ENCODE measurements around the gene KDM3A.

KDM3A gene

GRCh38 chr2:86429335-86429734, 11.8 kb upstream of the KDM3A start:
- CTCF ChIA-PET: no interaction called here
- POLR2A ChIA-PET: no interaction called here
- DNase-seq (ENCODE audit: extremely low spot score): no peak
- no peak for TF ChIP-seq CTCF (IDR thresholded peaks at IDR 0.05; ENCODE audit: control extremely low read depth, extremely low read depth, low read depth, missing control alignments)

GRCh38 chr2:86430368-86430767, 10.8 kb upstream of the KDM3A start:
- POLR2A ChIA-PET: no interaction called here
- DNase-seq (ENCODE audit: extremely low spot score): no peak
- CTCF ChIA-PET: interaction anchor here (1.5 to 1.8 kb wide), 2 partner anchors 13 to 364 kb away, joined by 3 to 4 read pairs; no protein-coding TSS in a partner anchor
- TF ChIP-seq CTCF (IDR thresholded peaks at IDR 0.05; ENCODE audit: control extremely low read depth, extremely low read depth, low read depth, missing control alignments): no peak

GRCh38 chr2:86433137-86433536, 8.0 kb upstream of the KDM3A start:
- CTCF ChIA-PET: interaction anchor here (2.0 kb wide), 1 partner anchor 10 kb away, joined by 4 read pairs; no protein-coding TSS in a partner anchor
- POLR2A ChIA-PET: no interaction called here

GRCh38 chr2:86434290-86434689, 6.9 kb upstream of the KDM3A start:
- ChIA-PET POLR2A (no interaction called here), CTCF (no interaction called here)
- TF ChIP-seq CTCF (IDR thresholded peaks at IDR 0.05; ENCODE audit: control extremely low read depth, extremely low read depth, low read depth, missing control alignments): no peak
- no peak for DNase-seq (ENCODE audit: extremely low spot score)

More at GRCh38 chr2:86433137-86433536, 8.0 kb upstream of the KDM3A start:
- no peak for DNase-seq (ENCODE audit: extremely low spot score)
- no peak for TF ChIP-seq CTCF (IDR thresholded peaks at IDR 0.05; ENCODE audit: control extremely low read depth, extremely low read depth, low read depth, missing control alignments)

GRCh38 chr2:86435531-86435930, 5.6 kb upstream of the KDM3A start:
- ChIA-PET CTCF (interaction anchor here (0.8 to 2.7 kb wide), 3 partner anchors 11 to 69 kb away, joined by 3 to 6 read pairs (median 4); no protein-coding TSS in a partner anchor), POLR2A (no interaction called here)
- no peak for DNase-seq (ENCODE audit: extremely low spot score)
- no peak for TF ChIP-seq CTCF (IDR thresholded peaks at IDR 0.05; ENCODE audit: control extremely low read depth, extremely low read depth, low read depth, missing control alignments)

GRCh38 chr2:86436328-86436727, 4.8 kb upstream of the KDM3A start:
- TF ChIP-seq CTCF (IDR thresholded peaks at IDR 0.05; ENCODE audit: control extremely low read depth, extremely low read depth, low read depth, missing control alignments): no peak
- ChIA-PET POLR2A (no interaction called here), CTCF (interaction anchor here (0.8 to 2.7 kb wide), 3 partner anchors 12 to 69 kb away, joined by 3 to 6 read pairs (median 4); no protein-coding TSS in a partner anchor)
- DNase-seq (ENCODE audit: extremely low spot score): no peak

Data from GM10248 (cell line).